ENCODE measurements around the gene PSMD1. TPM values are rescaled to one million over a fixed set of nuclear protein-coding genes. Genes with fewer than 3 reads are reported as not detected.

Gene PSMD1
- total RNA-seq, 1 donor: 40.3 TPM

GRCh38 chr2:231219289-231219688 is 162.6 kb downstream of the PSMD1 start:
- Histone ChIP-seq H3K4me1 (ENCODE audit: insufficient read depth, low read length) (no peaks in the 10 kb centered on the region), H3K9me3 (ENCODE audit: low read depth, low read length) (no peaks in the 10 kb centered on the region), H3K27me3 (ENCODE audit: insufficient read depth, low read length) (no peaks in the 10 kb centered on the region), H3K4me3 (ENCODE audit: low read length) (no peak overlapping the region)

GRCh38 chr2:231221761-231222160 is 165.1 kb downstream of the PSMD1 start:
- Histone ChIP-seq H3K27me3 (ENCODE audit: insufficient read depth, low read length) (no peaks in the 10 kb centered on the region), H3K4me3 (ENCODE audit: low read length) (no peak overlapping the region), H3K4me1 (ENCODE audit: insufficient read depth, low read length) (no peaks in the 10 kb centered on the region), H3K9me3 (ENCODE audit: low read depth, low read length) (no peaks in the 10 kb centered on the region)

Other genes starting within 250 kb of the PSMD1 start
- gene ITM2C, start 191.9 kb upstream of the PSMD1 start, total RNA-seq: 20.6 TPM
- 1.2 TPM for gene GPR55, start 131.6 kb upstream of the PSMD1 start, total RNA-seq
- gene SPATA3, start 60.7 kb upstream of the PSMD1 start, total RNA-seq: not detected
- not detected for gene C2orf72, start 19.3 kb upstream of the PSMD1 start, total RNA-seq
- not detected for gene HTR2B, start 68.2 kb downstream of the PSMD1 start, total RNA-seq
- 0.73 TPM for gene ARMC9, start 141.8 kb downstream of the PSMD1 start, total RNA-seq

Data from mononuclear cell (primary cell).